HG02678 (cell line): ENCODE data around the gene TNFAIP1.
"Not testable (repeated sequence)": the region's sequence is repeated elsewhere in the genome, so short reads cannot be mapped to it uniquely, and the experiment has no call there.

Experiments used
- ATAC-seq: cut with Tn5 transposase; IDR thresholded peaks from one replicate; pipeline ENCODE4 v1.9.1; 2021; ENCODE audit warnings: mild to moderate bottlenecking, moderate library complexity; ENCODE audit not compliant: unreplicated experiment

The TNFAIP1 gene

GRCh38 chr17:28335201-28335958 lies at the start of gene TNFAIP1, which contains the start of gene IFT20:
Gene TNFAIP1, plus strand, starts transcription at chr17:28335761. Its CDS starts 3,761 bp downstream, at chr17:28339522.
Gene IFT20, minus strand, starts transcription at chr17:28335472. Its CDS starts 3,487 bp downstream, at chr17:28331985.
- peak; percentile 95 for ATAC-seq

GRCh38 chr17:28285965-28286364 lies 49.6 kb upstream of the TNFAIP1 start:
- ATAC-seq: no peak

- ATAC-seq: no peak
These were observed 44.9 kb upstream of the TNFAIP1 start for GRCh38 chr17:28290703-28291102.

GRCh38 chr17:28291780-28292330 lies 43.7 kb upstream of the TNFAIP1 start:
- no peak for ATAC-seq

- ATAC-seq: not testable (repeated sequence)
These were observed 42.7 kb upstream of the TNFAIP1 start for GRCh38 chr17:28292878-28293277.

- ATAC-seq: no peak
These were observed 41.6 kb upstream of the TNFAIP1 start for GRCh38 chr17:28293994-28294393.

- no peak for ATAC-seq
These were observed 39.6 kb upstream of the TNFAIP1 start for GRCh38 chr17:28295677-28296578.

- no peak for ATAC-seq
These were observed 37.1 kb upstream of the TNFAIP1 start for GRCh38 chr17:28298449-28298848.

- ATAC-seq: no peak
These were observed 28.6 kb upstream of the TNFAIP1 start for GRCh38 chr17:28306954-28307401.

GRCh38 chr17:28313841-28314240 lies 21.7 kb upstream of the TNFAIP1 start:
- ATAC-seq: no peak

GRCh38 chr17:28315846-28316705 lies 19.5 kb upstream of the TNFAIP1 start:
- no peak for ATAC-seq

GRCh38 chr17:28317099-28317965 lies 18.2 kb upstream of the TNFAIP1 start:
- ATAC-seq: no peak

- ATAC-seq: no peak
These were observed 17.4 kb upstream of the TNFAIP1 start for GRCh38 chr17:28317966-28318758.

GRCh38 chr17:28318759-28319597 lies 16.6 kb upstream of the TNFAIP1 start, which contains the start of gene TMEM97:
Gene TMEM97, plus strand, starts transcription at chr17:28319200. Its CDS starts 40 bp downstream, at chr17:28319240.
- peak; percentile 96 for ATAC-seq

- no peak for ATAC-seq
These were observed 16.0 kb upstream of the TNFAIP1 start for GRCh38 chr17:28319598-28319935.

GRCh38 chr17:28320215-28321061 lies 15.1 kb upstream of the TNFAIP1 start:
- no peak for ATAC-seq

- ATAC-seq: no peak
These were observed 11.3 kb upstream of the TNFAIP1 start for GRCh38 chr17:28324267-28324745.
